ENCODE results near the gene CCDC15. TPM values are rescaled to one million over a fixed set of nuclear protein-coding genes. Genes with fewer than 3 reads are reported as not detected.

The CCDC15 gene
- total RNA-seq, 1 donor from 2014 or later = 3.3 TPM

DNA sequence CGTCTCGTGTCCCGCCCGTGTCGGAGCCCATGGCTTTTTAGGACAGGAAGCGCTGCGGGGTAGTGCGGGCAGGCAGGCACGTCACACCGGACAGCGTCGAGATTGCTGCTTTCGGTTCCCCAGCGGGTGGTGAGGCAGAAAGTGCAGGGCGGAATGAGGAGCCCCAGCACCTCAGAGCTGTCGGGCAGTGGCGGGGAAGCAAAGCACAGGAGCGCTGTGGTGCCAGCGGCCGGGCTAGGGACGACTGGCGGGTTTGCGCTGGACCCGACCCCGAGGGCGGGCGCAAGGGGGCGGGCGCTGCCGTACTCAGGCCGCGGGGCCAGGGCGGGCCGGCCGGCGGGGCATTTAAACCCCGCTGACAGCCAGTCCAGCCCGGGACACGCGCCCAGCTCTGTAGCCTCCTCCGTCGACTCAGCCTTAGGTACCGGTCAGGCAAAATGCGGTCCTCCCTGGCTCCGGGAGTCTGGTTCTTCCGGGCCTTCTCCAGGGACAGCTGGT is 109.0 kb downstream of the CCDC15 start, which contains the start of gene SLC37A2:
Gene SLC37A2 (plus strand): TSS at position 375 of the 498 bp plus-strand sequence. CDS start 63 bp downstream, at position 438.
- TF ChIP-seq, protein P1, sequence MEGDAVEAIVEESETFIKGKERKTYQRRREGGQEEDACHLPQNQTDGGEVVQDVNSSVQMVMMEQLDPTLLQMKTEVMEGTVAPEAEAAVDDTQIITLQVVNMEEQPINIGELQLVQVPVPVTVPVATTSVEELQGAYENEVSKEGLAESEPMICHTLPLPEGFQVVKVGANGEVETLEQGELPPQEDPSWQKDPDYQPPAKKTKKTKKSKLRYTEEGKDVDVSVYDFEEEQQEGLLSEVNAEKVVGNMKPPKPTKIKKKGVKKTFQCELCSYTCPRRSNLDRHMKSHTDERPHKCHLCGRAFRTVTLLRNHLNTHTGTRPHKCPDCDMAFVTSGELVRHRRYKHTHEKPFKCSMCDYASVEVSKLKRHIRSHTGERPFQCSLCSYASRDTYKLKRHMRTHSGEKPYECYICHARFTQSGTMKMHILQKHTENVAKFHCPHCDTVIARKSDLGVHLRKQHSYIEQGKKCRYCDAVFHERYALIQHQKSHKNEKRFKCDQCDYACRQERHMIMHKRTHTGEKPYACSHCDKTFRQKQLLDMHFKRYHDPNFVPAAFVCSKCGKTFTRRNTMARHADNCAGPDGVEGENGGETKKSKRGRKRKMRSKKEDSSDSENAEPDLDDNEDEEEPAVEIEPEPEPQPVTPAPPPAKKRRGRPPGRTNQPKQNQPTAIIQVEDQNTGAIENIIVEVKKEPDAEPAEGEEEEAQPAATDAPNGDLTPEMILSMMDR (conservative IDR thresholded peaks at IDR 0.05; ENCODE audit: low read depth, low read length) = peak; percentile 16
- DNase-seq (ENCODE audit: low read depth) = no peak
- peak within 1 kb of the TSS; percentile 68 for H3K4me3 ChIP-seq (ENCODE audit: low read depth, low read length)

DNA sequence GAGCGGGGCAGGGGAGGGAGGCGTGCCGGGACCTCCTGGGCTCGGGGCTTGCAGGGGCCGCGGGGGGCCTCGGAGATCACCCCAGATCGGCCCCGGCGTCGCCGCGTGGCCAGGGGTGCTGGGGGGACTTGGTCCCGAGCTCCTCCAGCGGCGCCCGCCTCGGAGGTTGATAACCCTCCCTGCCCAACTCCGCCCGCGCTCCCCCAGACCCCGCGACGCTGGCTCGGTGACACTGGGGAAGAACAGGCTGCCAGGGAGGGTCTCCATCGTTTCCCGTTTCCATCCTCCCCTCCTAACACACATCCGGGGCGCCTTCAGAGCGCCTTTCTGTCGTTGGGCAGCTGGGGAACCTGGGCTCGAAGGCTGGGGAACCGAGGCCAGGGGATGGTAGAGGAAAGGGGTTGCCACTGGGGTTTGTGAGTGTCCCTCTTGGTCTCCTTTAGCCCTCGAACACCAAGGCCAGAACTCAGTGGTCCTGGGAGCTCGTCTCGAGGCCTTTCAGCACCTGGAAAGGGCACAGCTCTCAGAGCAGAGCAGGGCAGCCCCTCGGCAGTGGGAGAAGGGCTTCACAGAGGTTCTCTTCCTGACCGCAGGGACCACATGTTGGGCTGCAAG is 109.5 kb downstream of the CCDC15 start:
- no peak for DNase-seq (ENCODE audit: low read depth)
- peak overlapping the region; percentile 68 for H3K4me3 ChIP-seq (ENCODE audit: low read depth, low read length)
- TF ChIP-seq, protein P1 (conservative IDR thresholded peaks at IDR 0.05; ENCODE audit: low read depth, low read length) = no peak

DNA sequence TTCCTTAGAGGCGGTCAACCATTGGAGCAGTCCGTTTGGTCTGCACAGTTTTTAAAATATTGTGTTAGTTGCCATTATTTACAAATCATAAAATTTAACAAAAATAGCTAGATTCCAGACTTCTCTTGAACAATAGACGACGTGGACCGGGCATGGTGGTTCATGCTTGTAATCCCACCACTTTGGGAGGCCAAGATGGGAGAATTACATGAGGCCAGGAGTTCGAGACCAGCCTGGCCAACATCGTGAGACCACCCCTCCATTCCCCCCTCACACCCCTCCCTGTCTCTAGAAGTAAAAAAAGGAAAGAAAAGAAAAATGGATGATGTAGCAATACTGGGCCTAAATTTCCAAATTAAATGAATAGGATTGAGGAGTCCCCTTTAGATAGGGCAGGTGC is 110.1 kb downstream of the CCDC15 start:
- peak overlapping the region; percentile 68 for H3K4me3 ChIP-seq (ENCODE audit: low read depth, low read length)
- TF ChIP-seq, protein P1 (conservative IDR thresholded peaks at IDR 0.05; ENCODE audit: low read depth, low read length) = no peak
- DNase-seq (ENCODE audit: low read depth) = no peak

DNA sequence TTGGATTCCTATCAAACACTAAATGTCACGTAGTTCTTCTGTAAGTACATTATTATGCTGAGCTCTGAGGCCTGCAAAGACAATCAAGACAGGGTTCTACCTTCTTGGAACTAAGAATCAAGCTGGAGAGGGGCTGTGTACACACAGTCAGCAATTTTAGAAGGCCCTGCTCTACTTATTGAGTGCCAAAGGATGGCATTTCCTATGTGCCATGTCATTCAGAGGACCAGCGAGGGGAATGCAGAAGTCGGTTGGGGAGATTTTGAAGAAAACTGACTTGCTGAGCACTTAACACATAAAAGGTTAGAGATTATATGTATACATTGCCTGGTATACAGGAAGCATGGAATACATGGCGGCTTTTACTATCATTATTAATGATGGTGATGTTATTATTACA is 114.4 kb downstream of the CCDC15 start:
- no peak overlapping the region for H3K4me3 ChIP-seq (ENCODE audit: low read depth, low read length)
- TF ChIP-seq, protein P1 (conservative IDR thresholded peaks at IDR 0.05; ENCODE audit: low read depth, low read length) = no peak
- DNase-seq (ENCODE audit: low read depth) = no peak

DNA sequence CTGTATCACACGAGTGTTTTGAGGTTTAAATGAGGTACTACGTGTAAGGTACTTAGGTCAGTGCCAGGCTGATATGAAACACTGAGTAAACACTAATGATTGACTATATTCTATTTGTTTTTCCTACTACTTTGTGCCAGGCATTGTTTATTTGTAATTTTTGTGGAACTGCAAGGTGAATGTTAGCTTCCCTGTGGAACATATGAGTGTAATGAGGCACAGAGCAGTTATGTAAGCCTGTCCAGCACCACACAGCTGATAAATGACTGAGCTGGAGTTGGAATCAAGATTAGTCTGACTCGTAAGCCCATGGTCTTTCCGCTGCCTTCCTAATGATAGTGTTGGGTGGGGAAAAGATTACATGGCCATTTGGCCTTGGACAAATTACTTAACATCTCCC is 115.0 kb downstream of the CCDC15 start:
- DNase-seq (ENCODE audit: low read depth) = no peak
- H3K4me3 ChIP-seq (ENCODE audit: low read depth, low read length) = no peak overlapping the region
- TF ChIP-seq, protein P1 (conservative IDR thresholded peaks at IDR 0.05; ENCODE audit: low read depth, low read length) = no peak

DNA sequence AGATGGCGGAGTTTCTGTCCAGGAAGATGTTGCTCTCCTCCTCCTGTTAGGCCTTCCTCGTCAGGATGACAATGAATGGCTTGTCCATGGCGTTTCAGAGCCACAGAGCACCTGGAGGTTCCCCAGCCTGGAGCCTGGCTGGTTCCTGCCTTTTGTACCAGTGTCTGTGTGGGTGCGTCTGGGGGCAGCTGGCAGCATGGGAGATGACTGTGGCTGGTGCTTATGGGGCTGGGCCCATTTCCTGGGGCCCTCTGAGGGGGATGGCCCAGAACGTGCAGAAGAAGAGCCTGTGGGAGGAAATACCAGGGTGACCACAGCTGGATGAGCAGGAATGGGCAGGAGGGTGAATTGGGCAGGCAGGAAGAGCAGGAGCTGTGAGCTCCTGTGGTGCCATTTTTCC is 115.8 kb downstream of the CCDC15 start:
- no peak for DNase-seq (ENCODE audit: low read depth)
- TF ChIP-seq, protein P1 (conservative IDR thresholded peaks at IDR 0.05; ENCODE audit: low read depth, low read length) = no peak
- no peak overlapping the region for H3K4me3 ChIP-seq (ENCODE audit: low read depth, low read length)

All from epithelial cell of proximal tubule (primary cell).